Activated naive CD8-positive, alpha-beta T cell treated with anti-CD3 and anti-CD28 coated beads, Interleukin-2, amount 50 U/mL, for 24 hours (primary cell): ENCODE results near the gene PDC.

Experiments used
- ATAC-seq: fragments of 150-1000 bp; cut with Tn5 transposase; one replicate; pipeline ENCODE4 v1.10.0; 2021
- DNase-seq: peaks from one replicate; pipeline ENCODE4 v3.0.0; 2021
- H3K27ac Mint-ChIP-seq: one replicate; pipeline ENCODE4 v1.8.0; 2021; ENCODE audit warnings: mild to moderate bottlenecking, mixed read lengths
- H3K27me3 Mint-ChIP-seq: one replicate; pipeline ENCODE4 v1.8.0; 2021; ENCODE audit warnings: mixed read lengths
- H3K36me3 Mint-ChIP-seq: one replicate; pipeline ENCODE4 v1.8.0; 2021; ENCODE audit warnings: low read depth, mixed read lengths
- H3K4me1 Mint-ChIP-seq: one replicate; pipeline ENCODE4 v1.8.0; 2021; ENCODE audit warnings: mixed read lengths
- H3K4me3 Mint-ChIP-seq: one replicate; pipeline ENCODE4 v1.8.0; 2021; ENCODE audit warnings: mild to moderate bottlenecking, moderate library complexity, mixed read lengths
- H3K9me3 Mint-ChIP-seq: one replicate; pipeline ENCODE4 v1.8.0; 2021; ENCODE audit warnings: mixed read lengths

PDC gene

GRCh38 chr1:186442651-186443375 lies 18.1 kb downstream of the PDC start:
- Mint-ChIP-seq H3K27me3 (no peaks in the 10 kb centered on the region), H3K27ac (peak overlapping the region; percentile 3), H3K9me3 (no peaks in the 10 kb centered on the region), H3K4me1 (peaks cover 9% of the 10 kb centered on the region), H3K36me3 (no peaks in the 10 kb centered on the region), H3K4me3 (no peak overlapping the region)
- DNase-seq (no peak), ATAC-seq (peak; percentile 40)

GRCh38 chr1:186440584-186440983 lies 20.3 kb downstream of the PDC start:
- Mint-ChIP-seq H3K36me3 (peaks cover 1% of the 10 kb centered on the region), H3K4me1 (peaks cover 9% of the 10 kb centered on the region), H3K27ac (no peak overlapping the region), H3K9me3 (no peaks in the 10 kb centered on the region), H3K4me3 (no peak overlapping the region), H3K27me3 (no peaks in the 10 kb centered on the region)
- ATAC-seq: no peak
- DNase-seq: no peak

- H3K9me3 Mint-ChIP-seq: no peaks in the 10 kb centered on the region
- H3K4me3 Mint-ChIP-seq: no peak overlapping the region
- no peak overlapping the region for H3K27ac Mint-ChIP-seq
- H3K27me3 Mint-ChIP-seq: no peaks in the 10 kb centered on the region
- DNase-seq (no peak), ATAC-seq (no peak)
- peaks cover 1% of the 10 kb centered on the region for H3K36me3 Mint-ChIP-seq
- peaks cover 9% of the 10 kb centered on the region for H3K4me1 Mint-ChIP-seq
Measured at GRCh38 chr1:186438567-186438966, 22.3 kb downstream of the PDC start.

DNA sequence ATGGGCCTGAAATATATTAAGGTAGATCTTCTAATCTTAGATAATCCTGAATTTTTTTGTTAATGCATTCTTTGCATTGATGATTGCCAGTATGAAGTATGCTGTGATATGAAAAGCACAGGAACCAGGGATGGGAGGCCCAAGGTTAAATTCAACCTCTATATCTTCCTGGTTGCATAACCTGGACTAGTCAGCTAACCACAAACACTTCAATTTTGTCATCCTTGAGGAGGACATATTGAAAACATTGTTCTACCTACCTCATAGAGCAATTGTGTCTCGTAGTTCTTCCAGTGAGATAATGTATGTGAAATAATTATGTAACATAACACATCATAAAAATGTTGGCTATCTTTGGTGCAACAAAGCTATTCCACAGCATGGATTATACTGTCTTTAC lies 25.6 kb downstream of the PDC start:
- ATAC-seq: no peak
- H3K4me3 Mint-ChIP-seq: no peak overlapping the region

GRCh38 chr1:186429017-186429416 lies 31.9 kb downstream of the PDC start:
- DNase-seq (no peak), ATAC-seq (no peak)
- no peaks in the 10 kb centered on the region for H3K4me1 Mint-ChIP-seq
- H3K9me3 Mint-ChIP-seq: no peaks in the 10 kb centered on the region
- H3K27ac Mint-ChIP-seq: no peak overlapping the region
- H3K27me3 Mint-ChIP-seq: no peaks in the 10 kb centered on the region
- H3K4me3 Mint-ChIP-seq: no peak overlapping the region
- H3K36me3 Mint-ChIP-seq: peaks cover 3% of the 10 kb centered on the region

More for the DNA sequence above, 25.6 kb downstream of the PDC start:
- H3K9me3 Mint-ChIP-seq: no peaks in the 10 kb centered on the region
- H3K27me3 Mint-ChIP-seq: no peaks in the 10 kb centered on the region
- H3K4me1 Mint-ChIP-seq: no peaks in the 10 kb centered on the region
- H3K36me3 Mint-ChIP-seq: peaks cover 1% of the 10 kb centered on the region
- no peak for DNase-seq
- H3K27ac Mint-ChIP-seq: no peak overlapping the region

- Mint-ChIP-seq H3K27ac (no peak overlapping the region), H3K4me3 (no peak overlapping the region), H3K36me3 (peaks cover 9% of the 10 kb centered on the region), H3K4me1 (no peaks in the 10 kb centered on the region), H3K27me3 (no peaks in the 10 kb centered on the region), H3K9me3 (no peaks in the 10 kb centered on the region)
- ATAC-seq: no peak
- DNase-seq: no peak
Measured at GRCh38 chr1:186426118-186426517, 34.8 kb downstream of the PDC start.

- peaks cover 4% of the 10 kb centered on the region for H3K4me1 Mint-ChIP-seq
- peaks cover 15% of the 10 kb centered on the region for H3K36me3 Mint-ChIP-seq
- no peak overlapping the region for H3K4me3 Mint-ChIP-seq
- no peaks in the 10 kb centered on the region for H3K9me3 Mint-ChIP-seq
- H3K27me3 Mint-ChIP-seq: no peaks in the 10 kb centered on the region
- no peak for ATAC-seq
- DNase-seq: no peak
- H3K27ac Mint-ChIP-seq: no peak overlapping the region
Measured at GRCh38 chr1:186424539-186424938, 36.4 kb downstream of the PDC start.

DNA sequence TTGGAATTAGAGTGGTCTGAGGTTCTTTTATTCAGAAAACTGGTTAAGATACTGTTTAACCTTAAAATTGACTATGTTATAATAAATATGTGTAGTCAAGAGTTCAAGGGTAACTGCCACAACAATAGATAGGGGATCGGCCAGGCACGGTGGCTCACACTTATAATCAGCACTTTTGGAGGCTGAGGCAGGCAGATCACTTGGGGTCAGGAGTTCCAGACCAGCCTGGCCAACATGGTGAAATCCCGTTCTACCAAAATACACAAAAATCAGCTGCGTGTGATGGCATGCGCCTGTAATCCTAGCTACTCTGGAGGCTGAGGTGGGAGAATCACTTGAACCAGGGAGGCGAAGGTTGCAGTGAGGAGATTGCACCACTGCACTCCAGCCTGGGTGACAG lies 39.5 kb downstream of the PDC start:
- Mint-ChIP-seq H3K4me1 (peaks cover 4% of the 10 kb centered on the region), H3K36me3 (peaks cover 24% of the 10 kb centered on the region), H3K27ac (no peak overlapping the region), H3K4me3 (no peak overlapping the region), H3K27me3 (no peaks in the 10 kb centered on the region), H3K9me3 (no peaks in the 10 kb centered on the region)
- ATAC-seq: no peak
- no peak for DNase-seq

GRCh38 chr1:186420923-186421322 lies 40.0 kb downstream of the PDC start:
- DNase-seq (no peak), ATAC-seq (no peak)
- no peaks in the 10 kb centered on the region for H3K9me3 Mint-ChIP-seq
- peaks cover 24% of the 10 kb centered on the region for H3K36me3 Mint-ChIP-seq
- no peak overlapping the region for H3K27ac Mint-ChIP-seq
- H3K27me3 Mint-ChIP-seq: no peaks in the 10 kb centered on the region
- no peak overlapping the region for H3K4me3 Mint-ChIP-seq
- peaks cover 4% of the 10 kb centered on the region for H3K4me1 Mint-ChIP-seq

GRCh38 chr1:186420311-186420710 lies 40.6 kb downstream of the PDC start:
- peaks cover 27% of the 10 kb centered on the region for H3K36me3 Mint-ChIP-seq
- ATAC-seq: no peak
- no peaks in the 10 kb centered on the region for H3K27me3 Mint-ChIP-seq
- H3K4me3 Mint-ChIP-seq: no peak overlapping the region
- no peaks in the 10 kb centered on the region for H3K9me3 Mint-ChIP-seq
- no peak overlapping the region for H3K27ac Mint-ChIP-seq
- no peak for DNase-seq
- H3K4me1 Mint-ChIP-seq: peaks cover 4% of the 10 kb centered on the region

- H3K27ac Mint-ChIP-seq: no peak overlapping the region
- peaks cover 31% of the 10 kb centered on the region for H3K36me3 Mint-ChIP-seq
- H3K4me1 Mint-ChIP-seq: peaks cover 4% of the 10 kb centered on the region
- ATAC-seq: no peak
- H3K9me3 Mint-ChIP-seq: no peaks in the 10 kb centered on the region
- DNase-seq: no peak
- no peaks in the 10 kb centered on the region for H3K27me3 Mint-ChIP-seq
- no peak overlapping the region for H3K4me3 Mint-ChIP-seq
Measured at GRCh38 chr1:186418503-186418902, 42.4 kb downstream of the PDC start.

- H3K27me3 Mint-ChIP-seq: no peaks in the 10 kb centered on the region
- no peaks in the 10 kb centered on the region for H3K9me3 Mint-ChIP-seq
- no peaks in the 10 kb centered on the region for H3K4me1 Mint-ChIP-seq
- no peak overlapping the region for H3K4me3 Mint-ChIP-seq
- no peak for ATAC-seq
- peaks cover 15% of the 10 kb centered on the region for H3K36me3 Mint-ChIP-seq
- DNase-seq: no peak
- H3K27ac Mint-ChIP-seq: no peak overlapping the region
Measured at GRCh38 chr1:186413319-186413718, 47.6 kb downstream of the PDC start.

DNA sequence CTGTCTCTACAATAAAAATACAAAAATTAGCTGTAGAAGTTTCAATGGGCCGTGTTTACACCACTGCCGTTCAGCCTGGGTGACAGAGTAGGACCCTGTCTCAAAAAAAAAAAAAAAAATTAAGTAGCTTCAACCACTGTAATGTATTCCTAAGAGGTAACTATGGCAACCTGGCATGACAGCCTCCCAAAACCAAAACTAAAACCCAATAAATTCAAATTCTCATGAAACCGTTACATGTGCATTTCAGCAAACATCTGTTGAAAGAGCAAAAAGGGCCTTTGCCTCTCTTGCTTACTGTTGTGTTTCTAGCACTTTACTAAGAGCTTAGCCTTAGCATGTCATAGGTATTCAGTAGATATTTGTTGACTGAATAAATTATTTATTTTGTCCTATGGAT lies 51.8 kb downstream of the PDC start:
- Mint-ChIP-seq H3K4me3 (no peak overlapping the region), H3K9me3 (no peaks in the 10 kb centered on the region), H3K36me3 (peaks cover 32% of the 10 kb centered on the region), H3K4me1 (peaks cover 2% of the 10 kb centered on the region), H3K27ac (no peak overlapping the region), H3K27me3 (no peaks in the 10 kb centered on the region)
- ATAC-seq (no peak), DNase-seq (no peak)

DNA sequence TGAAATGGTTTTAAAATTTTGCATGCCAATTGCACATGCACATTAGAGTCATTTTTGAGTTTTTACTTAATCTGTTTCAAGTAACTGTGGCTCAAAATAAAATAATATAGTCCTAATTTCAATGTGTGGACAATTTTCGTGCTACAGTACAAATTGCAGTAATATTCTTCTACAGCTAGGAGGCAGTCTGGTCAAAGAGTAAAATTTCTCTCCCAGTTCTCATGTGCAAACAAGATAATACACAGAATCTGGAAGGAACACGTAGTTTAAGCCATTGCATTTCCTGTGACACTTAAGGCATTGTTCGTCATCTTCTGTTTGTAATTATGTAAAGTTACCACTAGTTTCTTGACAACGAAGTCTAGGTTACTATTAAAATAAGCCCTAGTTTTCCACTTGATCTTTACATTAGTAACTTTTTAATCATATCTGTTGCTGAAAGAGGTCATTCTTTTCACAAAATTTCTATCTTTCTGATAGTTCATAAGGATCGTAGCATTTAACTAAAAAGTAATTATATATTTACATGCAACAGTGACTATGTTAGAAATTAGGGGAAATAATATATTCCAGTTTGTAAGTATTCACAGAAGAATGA lies 56.4 kb downstream of the PDC start:
- ATAC-seq: no peak
- no peak overlapping the region for H3K27ac Mint-ChIP-seq

GRCh38 chr1:186403632-186404031 lies 57.3 kb downstream of the PDC start:
- Mint-ChIP-seq H3K27me3 (no peaks in the 10 kb centered on the region), H3K36me3 (peaks cover 32% of the 10 kb centered on the region), H3K4me3 (no peak overlapping the region), H3K27ac (no peak overlapping the region), H3K9me3 (no peaks in the 10 kb centered on the region), H3K4me1 (peaks cover 2% of the 10 kb centered on the region)
- DNase-seq (no peak), ATAC-seq (no peak)

More for the DNA sequence above, 56.4 kb downstream of the PDC start:
- DNase-seq: no peak
- H3K9me3 Mint-ChIP-seq: no peaks in the 10 kb centered on the region
- H3K36me3 Mint-ChIP-seq: peaks cover 30% of the 10 kb centered on the region
- no peaks in the 10 kb centered on the region for H3K27me3 Mint-ChIP-seq
- peaks cover 2% of the 10 kb centered on the region for H3K4me1 Mint-ChIP-seq
- H3K4me3 Mint-ChIP-seq: no peak overlapping the region
